Effector memory CD4-positive, alpha-beta T cell (primary cell): ENCODE data around the gene METTL23.

ENCODE experiments used
- DNase-seq, 3 donors: peaks; one replicate each; pipeline ENCODE4 v3.0.0-alpha.2; 2020
- H3K27ac ChIP-seq: 2 replicates; pipeline ENCODE4 v1.7.0; 2013; ENCODE audit warnings: mild to moderate bottlenecking, low read length, moderate library complexity; ENCODE audit not compliant: insufficient read depth, poor library complexity, severe bottlenecking
- H3K27me3 ChIP-seq: replicated peaks from 2 replicates; pipeline ENCODE4 v1.7.0; 2013; ENCODE audit warnings: mild to moderate bottlenecking, low read length; ENCODE audit not compliant: insufficient read depth, control insufficient read depth, poor library complexity, severe bottlenecking
- H3K36me3 ChIP-seq: 2 replicates; pipeline ENCODE4 v1.7.0; 2013; ENCODE audit warnings: mild to moderate bottlenecking, low read length, moderate library complexity; ENCODE audit not compliant: control insufficient read depth, insufficient read depth
- H3K4me1 ChIP-seq: 2 replicates; pipeline ENCODE4 v1.7.0; 2013; ENCODE audit warnings: low read length, mild to moderate bottlenecking; ENCODE audit not compliant: control insufficient read depth, insufficient read depth, poor library complexity, severe bottlenecking
- H3K4me3 ChIP-seq: 2 replicates; pipeline ENCODE4 v1.7.0; 2013; ENCODE audit warnings: low read length, low read depth, mild to moderate bottlenecking; ENCODE audit not compliant: insufficient read depth, poor library complexity, severe bottlenecking
- H3K9me3 ChIP-seq: 2 replicates; pipeline ENCODE4 v1.7.0; 2013; ENCODE audit warnings: mild to moderate bottlenecking, low read length, moderate library complexity; ENCODE audit not compliant: control insufficient read depth
- total RNA-seq, 3 donors: gene quantifications; one replicate each; lab custom pipeline; 2026; lab: John Stamatoyannopoulos, UW

The METTL23 gene
- total RNA-seq, result 17.7 to 21.3 (median 20.7) reads per million in 3 donors

GRCh38 chr17:76726776-76727718 lies at the start of gene METTL23:
Gene METTL23, plus strand, starts transcription at chr17:76726839. Its CDS starts 2,872 bp downstream, at chr17:76729711.
- Histone ChIP-seq H3K27me3 (no peaks in the 10 kb centered on the region), H3K9me3 (no peaks in the 10 kb centered on the region), H3K27ac (peak within 1 kb of the TSS; percentile 95), H3K4me1 (peaks cover 34% of the 10 kb centered on the region), H3K36me3 (peaks cover 31% of the 10 kb centered on the region), H3K4me3 (peak within 1 kb of the TSS; percentile 94)
- peak; percentile 93 to 95 (median 93) for DNase-seq

- Histone ChIP-seq H3K36me3 (no peaks in the 10 kb centered on the region), H3K27me3 (no peaks in the 10 kb centered on the region), H3K27ac (no peak overlapping the region), H3K4me3 (no peak overlapping the region), H3K4me1 (peaks cover 17% of the 10 kb centered on the region), H3K9me3 (no peaks in the 10 kb centered on the region)
- no peak for DNase-seq
Measured at GRCh38 chr17:76677406-76677805, 49.2 kb upstream of the METTL23 start.

GRCh38 chr17:76678330-76678729 lies 48.3 kb upstream of the METTL23 start:
- no peak overlapping the region for H3K4me3 ChIP-seq
- no peaks in the 10 kb centered on the region for H3K27me3 ChIP-seq
- H3K36me3 ChIP-seq, result no peaks in the 10 kb centered on the region
- DNase-seq, result peak in 2 of 3 donors; percentile 6 to 11
- peaks cover 17% of the 10 kb centered on the region for H3K4me1 ChIP-seq
- no peak overlapping the region for H3K27ac ChIP-seq
- H3K9me3 ChIP-seq, result no peaks in the 10 kb centered on the region

- peaks cover 17% of the 10 kb centered on the region for H3K4me1 ChIP-seq
- no peaks in the 10 kb centered on the region for H3K9me3 ChIP-seq
- no peak for DNase-seq
- no peaks in the 10 kb centered on the region for H3K36me3 ChIP-seq
- no peak overlapping the region for H3K4me3 ChIP-seq
- H3K27ac ChIP-seq, result no peak overlapping the region
- H3K27me3 ChIP-seq, result no peaks in the 10 kb centered on the region
Measured at GRCh38 chr17:76679239-76679638, 47.4 kb upstream of the METTL23 start.

GRCh38 chr17:76681222-76682137 lies 45.2 kb upstream of the METTL23 start:
- no peaks in the 10 kb centered on the region for H3K36me3 ChIP-seq
- no peaks in the 10 kb centered on the region for H3K9me3 ChIP-seq
- peak; percentile 36 to 52 (median 48) for DNase-seq
- H3K4me1 ChIP-seq, result peaks cover 17% of the 10 kb centered on the region
- no peak overlapping the region for H3K4me3 ChIP-seq
- no peak overlapping the region for H3K27ac ChIP-seq
- H3K27me3 ChIP-seq, result no peaks in the 10 kb centered on the region

- no peak overlapping the region for H3K27ac ChIP-seq
Measured at GRCh38 chr17:76682296-76682695, 44.3 kb upstream of the METTL23 start.

GRCh38 chr17:76683011-76683755 lies 43.5 kb upstream of the METTL23 start:
- no peak overlapping the region for H3K4me3 ChIP-seq

More at GRCh38 chr17:76682296-76682695, 44.3 kb upstream of the METTL23 start:
- no peaks in the 10 kb centered on the region for H3K9me3 ChIP-seq
- no peak for DNase-seq
- no peaks in the 10 kb centered on the region for H3K36me3 ChIP-seq
- peaks cover 17% of the 10 kb centered on the region for H3K4me1 ChIP-seq
- no peaks in the 10 kb centered on the region for H3K27me3 ChIP-seq
- H3K4me3 ChIP-seq, result no peak overlapping the region

GRCh38 chr17:76683921-76684745 lies 42.5 kb upstream of the METTL23 start:
- H3K4me1 ChIP-seq, result peaks cover 7% of the 10 kb centered on the region
- no peaks in the 10 kb centered on the region for H3K9me3 ChIP-seq
- no peak overlapping the region for H3K27ac ChIP-seq
- DNase-seq, result no peak
- no peaks in the 10 kb centered on the region for H3K27me3 ChIP-seq
- no peak overlapping the region for H3K4me3 ChIP-seq
- no peaks in the 10 kb centered on the region for H3K36me3 ChIP-seq

More at GRCh38 chr17:76683011-76683755, 43.5 kb upstream of the METTL23 start:
- Histone ChIP-seq H3K27me3 (no peaks in the 10 kb centered on the region), H3K9me3 (no peaks in the 10 kb centered on the region), H3K4me1 (peaks cover 13% of the 10 kb centered on the region), H3K36me3 (no peaks in the 10 kb centered on the region), H3K27ac (no peak overlapping the region)
- no peak for DNase-seq

- peaks cover 7% of the 10 kb centered on the region for H3K4me1 ChIP-seq
- no peaks in the 10 kb centered on the region for H3K27me3 ChIP-seq
- no peak overlapping the region for H3K4me3 ChIP-seq
- H3K36me3 ChIP-seq, result no peaks in the 10 kb centered on the region
- H3K27ac ChIP-seq, result no peak overlapping the region
- H3K9me3 ChIP-seq, result no peaks in the 10 kb centered on the region
- DNase-seq, result no peak
Measured at GRCh38 chr17:76684756-76685155, 41.9 kb upstream of the METTL23 start.
